Hepatocyte (in vitro differentiated cells): Measurements from ENCODE around the gene RHOH. TPM values are rescaled to one million over a fixed set of nuclear protein-coding genes. Genes with fewer than 3 reads are reported as not detected.

Experiments
- DNase-seq: peaks from one replicate; pipeline ENCODE4 v3.0.0-alpha.2; 2016; ENCODE audit warnings: low spot score
- H2AFZ ChIP-seq: fragments of 200-600 bp; sonication (generic); 2 replicates; pipeline ENCODE4 v1.6.0; 2016; ENCODE audit warnings: antibody characterized with exemption, mild to moderate bottlenecking
- H3K27ac ChIP-seq: fragments of 200-600 bp; sonication (generic); 2 replicates; pipeline ENCODE4 v1.5.1; 2016; ENCODE audit warnings: mild to moderate bottlenecking
- H3K27me3 ChIP-seq: fragments of 200-600 bp; sonication (generic); 2 replicates; pipeline ENCODE4 v1.6.1; 2016
- H3K36me3 ChIP-seq: fragments of 200-600 bp; sonication (generic); replicated peaks from 2 replicates; pipeline ENCODE4 v1.5.1; 2016; ENCODE audit warnings: low read depth; ENCODE audit not compliant: insufficient read depth
- H3K4me1 ChIP-seq: fragments of 200-600 bp; sonication (generic); 2 replicates; pipeline ENCODE4 v1.5.1; 2016; ENCODE audit warnings: mild to moderate bottlenecking, moderate library complexity; ENCODE audit not compliant: insufficient read depth
- H3K4me2 ChIP-seq: fragments of 200-600 bp; sonication (generic); 2 replicates; pipeline ENCODE4 v1.6.0; 2016
- H3K4me3 ChIP-seq: fragments of 200-600 bp; sonication (generic); 2 replicates; pipeline ENCODE4 v1.5.1; 2016; ENCODE audit warnings: mild to moderate bottlenecking
- H3K79me2 ChIP-seq: fragments of 200-600 bp; sonication (generic); 2 replicates; pipeline ENCODE4 v1.6.0; 2017; ENCODE audit warnings: mild to moderate bottlenecking
- H3K9me2 ChIP-seq: fragments of 200-600 bp; sonication (generic); replicated peaks from 2 replicates; pipeline ENCODE4 v1.6.0; 2017; ENCODE audit warnings: mild to moderate bottlenecking; ENCODE audit not compliant: insufficient read depth
- H3K9me3 ChIP-seq: fragments of 200-600 bp; sonication (generic); 2 replicates; pipeline ENCODE4 v1.5.1; 2016; ENCODE audit warnings: low read depth, mild to moderate bottlenecking
- H4K20me1 ChIP-seq: fragments of 200-600 bp; sonication (generic); 2 replicates; pipeline ENCODE4 v1.6.0; 2016; ENCODE audit warnings: mild to moderate bottlenecking; ENCODE audit not compliant: insufficient read depth, poor library complexity, severe bottlenecking
- CTCF ChIP-seq: fragments of 200-600 bp; sonication (generic); IDR thresholded peaks from 2 replicates; pipeline ENCODE4 v1.5.1; 2016; ENCODE audit warnings: antibody characterized with exemption, mild to moderate bottlenecking; ENCODE audit not compliant: poor library complexity
- EZH2 ChIP-seq: fragments of 200-600 bp; sonication (generic); IDR thresholded peaks from 2 replicates; pipeline ENCODE4 v1.6.1; 2016; ENCODE audit warnings: antibody characterized with exemption, mild to moderate bottlenecking, borderline replicate concordance
- EZH2phosphoT487 ChIP-seq: fragments of 200-600 bp; sonication (generic); IDR thresholded peaks from one replicate; pipeline ENCODE4 v1.6.1; 2018; ENCODE audit warnings: antibody characterized with exemption, mild to moderate bottlenecking, low read depth, moderate library complexity; ENCODE audit not compliant: unreplicated experiment, severe bottlenecking
- WGBS: methylation state at CpG from one replicate; pipeline ENCODE4 v1.1.6; 2016; ENCODE audit warnings: low lambda C conversion rate; ENCODE audit errors: missing lambda C conversion rate; 5-methylcytosine and 5-hydroxymethylcytosine counted together
- polyA plus RNA-seq: library from polyadenylated mRNA; unstranded; fragments of >200 nt; fragmentation: Nextera tagmentation; extraction: Ambion mirVana; gene quantifications from 2 replicates; pipeline ENCODE4 v1.2.1, GENCODE V29; 2016
- total RNA-seq: library from RNA; depleted of rRNA; stranded (reverse); fragments of >200 nt; gene quantifications from 2 replicates; pipeline ENCODE4 v1.2.3, GENCODE V29; 2014

The RHOH gene
- total and polyA plus RNA-seq, 2 experiments from 2014 or later, result not detected

- H3K9me3 ChIP-seq, result no peaks in the 10 kb centered on the region
- TF ChIP-seq EZH2phosphoT487 (no peak), CTCF (no peak), EZH2 (no peak)
- no peak for DNase-seq
- no peaks in the 10 kb centered on the region for H3K79me2 ChIP-seq
- H4K20me1 ChIP-seq, result no peaks in the 10 kb centered on the region
- no peak overlapping the region for H3K4me3 ChIP-seq
- H3K36me3 ChIP-seq, result no peaks in the 10 kb centered on the region
- no peak overlapping the region for H3K4me2 ChIP-seq
- peaks cover 4% of the 10 kb centered on the region for H3K4me1 ChIP-seq
- no peak overlapping the region for H2AFZ ChIP-seq
- H3K27ac ChIP-seq, result no peak overlapping the region
- WGBS, result 71% methylated on average over 3 of the region's 3 CpGs
- no peaks in the 10 kb centered on the region for H3K9me2 ChIP-seq
- H3K27me3 ChIP-seq, result no peaks in the 10 kb centered on the region
Observed at GRCh38 chr4:40245550-40245949, 48.7 kb downstream of the RHOH start.

GRCh38 chr4:40246011-40246900, 49.4 kb downstream of the RHOH start:
- DNase-seq, result no peak

GRCh38 chr4:40246938-40247337, 50.1 kb downstream of the RHOH start:
- H3K27me3 ChIP-seq, result no peaks in the 10 kb centered on the region
- WGBS, result 83% methylated on average over 2 of the region's 2 CpGs
- H3K9me3 ChIP-seq, result no peaks in the 10 kb centered on the region
- TF ChIP-seq EZH2, result no peak
- no peak for TF ChIP-seq EZH2phosphoT487
- TF ChIP-seq CTCF, result no peak
- H3K9me2 ChIP-seq, result no peaks in the 10 kb centered on the region
- no peaks in the 10 kb centered on the region for H4K20me1 ChIP-seq
- H3K4me2 ChIP-seq, result no peak overlapping the region
- H3K79me2 ChIP-seq, result no peaks in the 10 kb centered on the region
- H2AFZ ChIP-seq, result no peak overlapping the region
- H3K4me3 ChIP-seq, result no peak overlapping the region
- H3K27ac ChIP-seq, result no peak overlapping the region
- no peak for DNase-seq
- no peaks in the 10 kb centered on the region for H3K36me3 ChIP-seq
- H3K4me1 ChIP-seq, result peaks cover 4% of the 10 kb centered on the region

More at GRCh38 chr4:40246011-40246900, 49.4 kb downstream of the RHOH start:
- Histone ChIP-seq H3K79me2 (no peaks in the 10 kb centered on the region), H3K27me3 (no peaks in the 10 kb centered on the region), H3K4me1 (peaks cover 4% of the 10 kb centered on the region), H3K9me2 (no peaks in the 10 kb centered on the region), H4K20me1 (no peaks in the 10 kb centered on the region), H3K4me2 (no peak overlapping the region), H2AFZ (no peak overlapping the region), H3K36me3 (no peaks in the 10 kb centered on the region), H3K27ac (no peak overlapping the region), H3K4me3 (no peak overlapping the region), H3K9me3 (no peaks in the 10 kb centered on the region)
- TF ChIP-seq EZH2phosphoT487, result no peak
- TF ChIP-seq CTCF, result no peak
- TF ChIP-seq EZH2, result no peak
- 87% methylated on average over 9 of the region's 9 CpGs for WGBS
